H7 (cell line): ENCODE results near the gene SPATA6L. TPM values are rescaled to one million over a fixed set of nuclear protein-coding genes. Genes with fewer than 3 reads are reported as not detected.

Experiments used
- DNase-seq: peaks from one replicate; pipeline ENCODE4 v3.0.0; 2012
- H3K27me3 ChIP-seq: 2 replicates; pipeline ENCODE4 v1.6.0; 2011; ENCODE audit warnings: mild to moderate bottlenecking, low read length; ENCODE audit not compliant: control insufficient read depth, insufficient read depth
- H3K36me3 ChIP-seq: replicated peaks from 2 replicates; pipeline ENCODE4 v1.5.1; 2011; ENCODE audit warnings: low read length; ENCODE audit not compliant: control insufficient read depth, insufficient read depth
- H3K4me3 ChIP-seq: 2 replicates; pipeline ENCODE4 v1.5.1; 2011; ENCODE audit warnings: low read depth, mild to moderate bottlenecking, control low read depth, low read length, moderate library complexity; ENCODE audit not compliant: insufficient read depth
- total RNA-seq: library from RNA; depleted of rRNA; stranded (reverse); fragments of >200 nt; shearing (Covaris generic); gene quantifications from 2 replicates; pipeline ENCODE4 v1.2.3, GENCODE V29; 2014

Gene SPATA6L
- total RNA-seq, 1 experiment from 2014 or later, result 0.48 TPM

DNA sequence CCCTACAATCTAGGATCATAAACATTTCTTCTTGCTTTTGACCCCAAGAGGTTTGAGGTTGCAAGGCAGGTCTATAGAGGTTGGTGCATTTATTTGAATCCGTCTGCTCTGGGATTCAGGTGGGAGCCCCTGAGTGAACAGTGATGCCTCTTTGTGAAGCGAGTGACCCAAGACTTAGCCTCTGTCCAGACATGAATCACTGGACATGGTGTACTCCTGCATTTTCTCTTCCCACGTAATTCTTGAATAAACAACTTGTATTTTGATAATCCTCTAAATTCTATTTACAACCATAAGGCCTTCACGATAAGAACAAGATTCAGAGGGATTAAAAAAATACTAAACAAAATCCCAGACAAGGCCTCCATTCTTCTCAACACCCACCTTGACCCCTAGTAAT is 71.7 kb downstream of the SPATA6L start:
- DNase-seq, result no peak
- no peak overlapping the region for H3K4me3 ChIP-seq
- no peaks in the 10 kb centered on the region for H3K27me3 ChIP-seq
- no peaks in the 10 kb centered on the region for H3K36me3 ChIP-seq

DNA sequence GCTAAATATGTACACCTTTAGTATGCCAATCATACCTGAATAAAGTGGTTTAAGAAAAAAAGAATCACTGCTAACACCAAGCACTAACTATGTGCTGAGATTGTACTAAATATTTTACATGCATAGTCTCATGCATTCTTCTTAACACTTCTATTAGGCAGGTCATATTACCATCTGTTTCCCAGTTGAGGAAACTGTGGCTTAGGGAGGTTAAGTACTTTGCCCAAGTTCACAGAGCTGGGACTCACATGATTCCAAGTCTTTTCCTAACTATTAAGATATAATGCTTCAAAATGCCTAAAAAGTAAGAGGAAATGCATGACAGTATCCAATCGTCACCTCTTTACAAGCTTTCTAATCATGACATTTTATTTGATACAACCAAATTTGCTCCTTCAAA is 73.4 kb downstream of the SPATA6L start:
- DNase-seq, result no peak
- Histone ChIP-seq H3K36me3 (no peaks in the 10 kb centered on the region), H3K27me3 (no peaks in the 10 kb centered on the region), H3K4me3 (no peak overlapping the region)

DNA sequence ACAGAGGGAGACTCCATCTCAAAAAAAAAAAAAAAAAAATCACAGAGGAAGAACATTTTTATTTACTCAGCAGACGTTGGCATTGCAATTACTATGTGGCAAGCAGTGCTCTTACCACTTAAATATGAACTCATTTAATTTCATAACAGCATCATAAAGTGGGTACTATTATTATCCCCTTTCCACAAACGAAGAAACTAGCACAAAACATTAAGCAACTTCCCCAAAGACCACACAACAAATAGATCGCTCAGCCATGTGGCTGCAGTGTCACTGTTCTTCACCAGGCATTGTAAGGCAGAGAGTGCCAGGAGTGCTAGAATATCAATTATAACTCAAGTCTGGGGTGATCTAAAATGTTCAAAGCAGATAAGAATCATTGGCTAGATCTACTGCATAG is 74.0 kb downstream of the SPATA6L start:
- Histone ChIP-seq H3K27me3 (no peaks in the 10 kb centered on the region), H3K4me3 (no peak overlapping the region), H3K36me3 (no peaks in the 10 kb centered on the region)
- no peak for DNase-seq

DNA sequence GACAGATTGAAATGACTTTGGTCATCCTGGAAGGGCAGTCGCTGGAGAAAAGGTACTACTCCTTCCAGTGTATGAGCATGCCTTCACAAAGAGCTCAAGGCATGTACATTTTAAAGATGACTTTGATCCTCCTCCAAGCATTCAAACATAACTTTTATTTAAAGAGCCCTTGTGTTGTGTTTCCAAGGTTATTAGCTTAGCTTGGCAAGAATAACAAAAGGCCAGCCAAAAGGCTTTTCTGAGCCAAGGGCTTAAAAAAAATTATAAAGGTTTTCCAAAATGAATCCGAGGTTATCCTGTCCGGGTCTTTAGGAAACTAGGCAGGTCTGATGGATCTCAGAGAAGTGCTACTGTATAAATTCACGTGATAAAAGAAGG is 75.2 kb downstream of the SPATA6L start:
- no peak for DNase-seq
- no peaks in the 10 kb centered on the region for H3K36me3 ChIP-seq
- no peak overlapping the region for H3K4me3 ChIP-seq
- no peaks in the 10 kb centered on the region for H3K27me3 ChIP-seq

DNA sequence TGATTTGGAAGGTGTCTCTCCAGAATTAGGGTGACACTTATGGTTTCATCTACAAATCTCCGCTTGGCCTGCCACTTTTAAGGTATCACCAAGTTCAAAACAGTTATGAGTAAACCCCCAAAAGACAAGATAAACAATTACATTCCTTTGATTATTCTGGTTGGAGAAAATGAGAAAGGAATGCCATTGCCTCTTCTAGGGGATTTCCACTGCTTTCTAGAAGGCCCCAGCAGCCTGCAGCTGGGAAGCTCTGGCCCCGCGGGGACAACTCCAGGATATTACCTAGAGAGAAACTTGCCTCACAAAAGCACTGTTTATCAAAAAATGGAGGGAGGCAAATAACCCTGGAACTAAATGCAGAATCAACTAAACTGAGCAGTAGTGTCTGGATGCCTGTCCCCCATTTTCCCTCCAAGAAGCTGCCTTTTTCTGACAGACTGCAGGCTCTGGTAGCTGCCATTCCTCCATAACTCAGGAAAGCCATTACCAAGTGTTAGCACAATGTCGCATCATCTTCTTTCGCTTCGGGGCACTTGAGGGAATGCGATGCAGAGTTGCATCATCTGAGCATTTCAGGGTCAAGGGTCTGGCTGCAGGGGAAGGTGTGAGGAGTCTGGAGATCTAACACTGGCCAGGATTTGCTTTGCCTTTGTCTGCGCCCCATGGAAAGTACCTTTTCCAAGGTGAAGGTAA is 75.7 kb downstream of the SPATA6L start:
- no peaks in the 10 kb centered on the region for H3K36me3 ChIP-seq
- no peak for DNase-seq
- no peak overlapping the region for H3K4me3 ChIP-seq
- H3K27me3 ChIP-seq, result no peaks in the 10 kb centered on the region

DNA sequence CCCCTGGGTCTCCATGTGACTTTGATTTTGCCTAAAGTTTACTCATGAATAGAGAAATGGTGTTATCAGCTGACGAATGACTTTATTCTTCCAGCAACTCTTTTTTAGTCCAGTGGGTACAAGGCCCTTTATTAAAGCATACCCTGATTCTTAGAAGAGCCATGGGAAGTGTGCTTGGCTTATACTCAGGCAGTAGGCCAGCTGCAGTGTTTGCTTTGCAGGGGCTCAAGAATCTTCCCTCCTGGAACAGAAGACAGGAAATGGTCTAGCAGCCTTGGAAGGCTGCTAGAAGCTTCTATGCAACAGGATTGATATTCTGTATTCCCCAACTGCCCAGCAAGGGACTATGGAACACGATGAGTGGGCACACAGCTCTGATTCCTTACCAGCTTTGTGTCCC is 77.6 kb downstream of the SPATA6L start:
- H3K27me3 ChIP-seq, result no peaks in the 10 kb centered on the region
- H3K36me3 ChIP-seq, result no peaks in the 10 kb centered on the region
- DNase-seq, result no peak
- H3K4me3 ChIP-seq, result no peak overlapping the region

DNA sequence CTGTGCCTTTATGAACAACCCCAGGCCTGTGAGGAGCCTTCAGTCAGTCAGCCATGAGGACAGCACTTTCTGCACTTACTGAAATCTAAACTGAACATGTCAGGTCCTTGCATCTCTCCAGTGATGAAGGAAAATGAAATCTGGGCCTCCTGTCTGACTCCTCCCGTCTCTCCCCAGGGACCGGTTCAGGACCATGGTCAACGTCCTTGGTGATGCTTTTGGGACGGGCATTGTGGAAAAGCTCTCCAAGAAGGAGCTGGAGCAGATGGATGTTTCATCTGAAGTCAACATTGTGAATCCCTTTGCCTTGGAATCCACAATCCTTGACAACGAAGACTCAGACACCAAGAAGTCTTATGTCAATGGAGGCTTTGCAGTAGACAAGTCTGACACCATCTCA is 81.1 kb downstream of the SPATA6L start:
- H3K36me3 ChIP-seq, result no peaks in the 10 kb centered on the region
- H3K27me3 ChIP-seq, result no peaks in the 10 kb centered on the region
- H3K4me3 ChIP-seq, result no peak overlapping the region
- no peak for DNase-seq

DNA sequence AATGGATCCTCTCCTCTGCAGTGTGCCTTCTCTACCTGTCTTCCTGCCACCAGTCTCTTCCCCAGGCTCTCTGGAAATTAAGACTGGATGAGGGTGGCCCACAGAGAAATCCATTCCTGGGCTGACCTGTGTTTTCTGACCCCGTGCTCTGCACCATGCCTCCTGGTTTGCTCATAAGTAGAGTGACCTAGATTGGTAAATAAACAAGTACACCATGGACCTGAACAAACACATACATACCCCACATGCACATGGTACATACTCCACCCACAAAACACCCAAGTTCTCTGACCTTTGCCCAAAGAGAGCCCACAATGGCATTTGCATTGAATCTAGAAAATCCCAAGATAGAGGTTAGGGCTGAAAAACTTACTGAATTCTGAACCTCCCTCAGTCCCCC is 81.6 kb downstream of the SPATA6L start:
- Histone ChIP-seq H3K27me3 (no peaks in the 10 kb centered on the region), H3K36me3 (no peaks in the 10 kb centered on the region), H3K4me3 (no peak overlapping the region)
- DNase-seq, result no peak

DNA sequence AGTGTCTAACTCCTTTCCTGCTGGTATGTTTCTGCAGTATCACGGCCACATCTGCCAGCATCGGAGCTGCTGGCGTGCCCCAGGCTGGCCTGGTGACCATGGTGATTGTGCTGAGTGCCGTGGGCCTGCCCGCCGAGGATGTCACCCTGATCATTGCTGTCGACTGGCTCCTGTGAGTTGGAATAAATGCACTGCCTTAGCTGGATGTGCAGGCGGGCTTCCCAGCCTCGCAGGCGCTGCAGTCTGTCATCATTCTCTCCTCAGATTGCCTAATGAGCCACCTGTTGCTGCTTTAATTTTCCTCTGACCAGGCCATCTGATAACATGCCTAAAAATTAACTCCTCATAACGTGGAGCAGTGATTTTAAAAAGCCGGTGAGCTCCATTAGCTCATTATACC is 83.3 kb downstream of the SPATA6L start:
- DNase-seq, result no peak
- H3K36me3 ChIP-seq, result no peaks in the 10 kb centered on the region
- no peaks in the 10 kb centered on the region for H3K27me3 ChIP-seq
- H3K4me3 ChIP-seq, result no peak overlapping the region

DNA sequence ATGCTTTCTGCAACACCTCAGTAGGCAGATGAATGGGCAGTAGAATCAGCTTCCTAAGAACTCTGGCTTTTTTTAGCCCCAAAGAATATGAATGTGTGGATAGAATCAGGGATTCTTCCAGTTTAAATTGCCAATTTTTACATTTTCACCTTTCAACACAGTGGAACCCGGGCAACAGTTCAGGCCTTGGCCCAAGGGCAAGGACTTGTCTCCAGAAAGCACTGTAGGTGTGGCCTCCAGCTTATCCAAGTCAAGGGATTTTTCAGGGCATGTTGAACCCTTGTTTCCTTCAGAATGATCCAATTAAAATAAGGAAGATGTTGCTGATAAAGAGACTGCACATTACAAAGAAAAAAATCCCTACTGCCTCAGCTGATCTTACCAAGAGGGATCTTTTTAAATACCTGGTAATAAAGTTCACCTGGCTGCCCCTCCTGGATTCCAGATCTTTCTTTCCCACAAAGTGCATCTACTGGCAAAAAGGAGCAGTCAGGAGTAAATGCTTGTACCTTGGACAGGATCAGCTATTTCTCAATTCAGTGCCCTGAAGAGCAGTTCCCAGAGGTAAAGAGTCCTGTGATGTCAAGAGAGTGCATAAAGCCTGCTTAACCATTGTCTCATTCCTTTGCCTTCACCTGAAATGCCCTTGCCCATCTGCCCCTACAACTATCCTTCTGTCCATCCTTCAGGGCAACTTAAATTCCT is 84.3 kb downstream of the SPATA6L start:
- no peak for DNase-seq
- Histone ChIP-seq H3K4me3 (no peak overlapping the region), H3K27me3 (no peaks in the 10 kb centered on the region), H3K36me3 (no peaks in the 10 kb centered on the region)

DNA sequence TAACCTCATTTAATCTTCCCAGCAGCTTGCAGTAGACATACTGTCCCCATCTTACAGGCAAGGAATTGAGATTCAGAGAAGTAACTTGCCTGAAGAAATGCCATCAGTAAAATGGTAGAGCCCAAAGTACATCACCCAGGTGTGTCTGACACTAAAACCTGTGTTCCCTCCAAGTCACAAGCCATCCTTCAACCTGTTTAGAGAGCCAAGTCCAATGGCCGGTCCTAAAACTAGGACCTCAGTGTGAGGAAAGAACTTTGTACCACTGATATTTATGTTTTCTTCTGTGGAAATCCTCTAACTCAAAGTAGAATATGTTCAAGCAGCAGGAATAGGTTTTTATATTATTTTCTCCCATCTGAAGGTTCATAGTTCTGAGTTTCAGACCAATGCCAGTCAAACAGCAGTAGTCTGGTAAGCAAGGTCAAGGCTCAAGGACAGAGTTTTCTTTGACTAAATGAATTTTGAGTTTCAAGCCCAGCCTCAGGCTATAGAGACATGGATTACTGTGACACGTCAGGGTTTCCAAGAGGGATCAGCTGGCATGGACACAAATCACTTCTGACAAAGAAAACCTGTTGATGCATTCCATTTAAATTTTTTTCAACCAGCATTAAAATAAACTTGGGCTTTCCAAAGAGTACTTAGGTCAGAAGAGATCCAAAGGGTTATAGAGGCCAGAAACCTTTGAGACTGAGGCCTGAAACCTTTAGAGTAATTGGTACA is 85.1 kb downstream of the SPATA6L start:
- no peaks in the 10 kb centered on the region for H3K36me3 ChIP-seq
- no peaks in the 10 kb centered on the region for H3K27me3 ChIP-seq
- DNase-seq, result no peak
- no peak overlapping the region for H3K4me3 ChIP-seq

DNA sequence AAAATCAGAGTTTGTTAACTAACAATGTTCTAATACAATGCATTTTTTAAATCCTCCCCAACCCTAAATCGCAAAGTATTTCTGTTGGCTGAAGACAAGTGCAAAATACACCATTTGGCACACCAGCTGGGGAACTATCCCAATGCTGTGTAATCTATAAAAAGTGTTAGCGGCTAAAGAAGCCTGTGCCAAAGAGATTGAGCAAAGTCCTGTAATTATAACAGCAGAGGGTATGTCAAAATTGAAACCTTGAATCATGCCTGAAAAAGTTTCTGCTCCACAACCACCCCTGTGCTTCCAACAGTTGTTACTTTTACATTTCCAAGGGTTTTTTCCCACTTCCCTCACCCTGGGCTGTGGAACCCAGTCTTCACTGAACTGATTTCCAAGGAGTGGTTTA is 87.3 kb downstream of the SPATA6L start:
- no peaks in the 10 kb centered on the region for H3K27me3 ChIP-seq
- H3K4me3 ChIP-seq, result no peak overlapping the region
- no peak for DNase-seq
- no peaks in the 10 kb centered on the region for H3K36me3 ChIP-seq

DNA sequence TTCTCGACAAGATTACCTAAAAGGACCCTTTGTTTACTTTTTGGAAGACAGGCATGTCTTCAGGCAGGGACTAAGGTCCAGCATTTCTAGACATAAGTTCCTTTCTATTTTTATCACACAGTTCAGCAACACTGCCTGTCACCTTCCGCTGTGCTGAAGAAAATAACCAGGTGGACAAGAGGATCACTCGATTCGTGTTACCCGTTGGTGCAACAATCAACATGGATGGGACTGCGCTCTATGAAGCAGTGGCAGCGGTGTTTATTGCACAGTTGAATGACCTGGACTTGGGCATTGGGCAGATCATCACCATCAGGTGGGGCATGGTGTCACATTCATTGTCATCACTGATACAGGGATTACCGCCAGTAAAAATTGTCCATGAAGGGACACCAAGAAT is 89.8 kb downstream of the SPATA6L start:
- Histone ChIP-seq H3K27me3 (no peaks in the 10 kb centered on the region), H3K4me3 (no peak overlapping the region), H3K36me3 (no peaks in the 10 kb centered on the region)
- DNase-seq, result no peak

DNA sequence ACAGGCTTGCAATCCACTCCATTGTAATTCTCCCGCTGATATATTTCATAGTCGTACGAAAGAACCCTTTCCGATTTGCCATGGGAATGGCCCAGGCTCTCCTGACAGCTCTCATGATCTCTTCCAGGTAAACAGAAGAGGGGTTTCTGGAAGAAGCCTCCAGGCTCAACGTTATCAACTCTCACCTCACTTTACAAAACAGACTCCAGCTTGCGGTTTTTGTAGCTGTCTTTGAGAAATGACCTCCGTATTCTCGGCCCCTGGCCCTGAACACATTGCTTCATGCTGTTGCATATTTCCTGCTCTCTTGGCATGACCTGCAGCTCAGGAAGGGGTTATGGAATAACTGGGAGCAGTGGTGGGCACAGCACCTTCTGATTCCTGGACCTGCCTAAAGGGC is 90.3 kb downstream of the SPATA6L start:
- Histone ChIP-seq H3K4me3 (no peak overlapping the region), H3K27me3 (no peaks in the 10 kb centered on the region), H3K36me3 (no peaks in the 10 kb centered on the region)
- DNase-seq, result no peak

DNA sequence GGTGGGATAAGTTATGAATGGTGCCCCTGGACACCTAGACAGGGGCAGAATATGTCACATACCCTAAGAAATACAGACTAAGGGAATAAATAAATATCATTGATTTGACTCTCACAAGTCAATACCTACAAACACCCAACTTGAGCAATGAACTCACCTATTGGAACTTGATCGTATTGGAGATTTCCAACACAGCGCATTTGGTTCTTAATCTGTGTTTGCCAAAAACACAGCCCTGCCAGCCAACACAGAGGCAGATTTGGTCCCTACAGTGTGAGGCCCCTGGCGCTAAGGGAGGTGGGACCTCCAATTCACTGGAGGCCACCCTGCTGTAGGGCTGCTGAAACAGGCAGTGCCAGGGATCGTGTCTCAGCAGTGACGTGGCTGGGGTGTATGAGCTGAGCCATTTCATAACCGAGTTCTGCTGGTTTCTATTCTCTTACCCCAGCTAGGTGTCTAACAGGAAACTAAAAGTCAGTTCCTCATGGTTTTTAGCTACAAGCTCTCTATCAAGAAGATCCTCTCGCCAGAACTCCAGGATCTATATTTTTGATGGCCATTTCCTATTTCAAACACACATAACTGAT is 91.5 kb downstream of the SPATA6L start:
- Histone ChIP-seq H3K36me3 (no peaks in the 10 kb centered on the region), H3K4me3 (no peak overlapping the region), H3K27me3 (no peaks in the 10 kb centered on the region)
- no peak for DNase-seq
